Endothelial cell of umbilical vein (primary cell): ENCODE measurements around the gene BABAM1. TPM values are rescaled to one million over a fixed set of nuclear protein-coding genes. Genes with fewer than 3 reads are reported as not detected.

Source experiments
- BruUV-seq: library from RNA; stranded (reverse); fragments of 400-500 nt; replicated peaks from 2 replicates; lab custom pipeline; 2021; lab: Mats Ljungman, UMichigan
- CTCF ChIA-PET: fragments of 300-600, 350-600 bp; sonication (Branson Sonifier 250); formaldehyde crosslinking; loops from one replicate; lab custom pipeline; 2021; ENCODE audit warnings: antibody characterized with exemption, inconsistent platforms; lab: Charles Lee
- POLR2A ChIA-PET: fragments of 300-600, 350-600 bp; sonication (Branson Sonifier 250); formaldehyde crosslinking; loops from one replicate; lab custom pipeline; 2021; ENCODE audit warnings: antibody characterized with exemption, inconsistent platforms; lab: Charles Lee
- DNase-seq: peaks from one replicate; pipeline ENCODE4 v3.0.0-alpha.2; 2011; ENCODE audit warnings: low read depth, low spot score
- FAIRE-seq: peaks from 2 replicates; lab custom pipeline; 2011; peaks lifted over from hg19 to GRCh38; lab: Jason Lieb, UNC
- H2AFZ ChIP-seq: 2 replicates; pipeline ENCODE4 v1.6.0; 2012; ENCODE audit warnings: low read depth, low read length, control low read depth, inconsistent platforms
- H3K27ac ChIP-seq: 2 replicates; pipeline ENCODE4 v1.5.1; 2011; ENCODE audit warnings: low read depth, mild to moderate bottlenecking, control low read depth, low read length, moderate library complexity; ENCODE audit not compliant: insufficient read depth
- H3K27me3 ChIP-seq, 2 experiments: 2 replicates each; pipeline versions ENCODE4 v1.6.0 to v1.6.1; 2011; ENCODE audit warnings: low read length in 2 of 2, mixed read lengths in 1 of 2; ENCODE audit not compliant: control insufficient read depth in 2 of 2, insufficient read depth in 2 of 2
- H3K36me3 ChIP-seq, 2 experiments: 2 replicates in 1 of 2; 3 replicates in 1 of 2; pipeline ENCODE4 v1.5.1; 2011; ENCODE audit warnings: low read length in 2 of 2, mild to moderate bottlenecking in 1 of 2, moderate library complexity in 1 of 2; ENCODE audit not compliant: control insufficient read depth in 2 of 2, insufficient read depth in 2 of 2; ENCODE audit errors: extremely low read depth in 1 of 2
- H3K4me1 ChIP-seq: 3 replicates; pipeline ENCODE4 v1.5.1; 2011; ENCODE audit warnings: mild to moderate bottlenecking, low read length; ENCODE audit not compliant: control insufficient read depth, insufficient read depth; ENCODE audit errors: extremely low read depth
- H3K4me2 ChIP-seq: 2 replicates; pipeline ENCODE4 v1.6.1; 2011; ENCODE audit warnings: low read length, control low read depth, mixed read lengths; ENCODE audit not compliant: insufficient read depth
- H3K4me3 ChIP-seq, 3 experiments: fragments of 200-600 bp in 1 of 3; sonication (generic), shearing (Covaris generic) in 1 of 3; replicated peaks in 1 of 3; 2 replicates each; pipeline ENCODE4 v1.5.1; 2011 to 2016; ENCODE audit warnings: control low read depth in 3 of 3, low read length in 3 of 3, mild to moderate bottlenecking in 2 of 3, inconsistent platforms in 1 of 3, low read depth in 1 of 3, moderate library complexity in 1 of 3; ENCODE audit not compliant: insufficient read depth in 1 of 3
- H3K79me2 ChIP-seq: 2 replicates; pipeline ENCODE4 v1.6.0; 2012; ENCODE audit warnings: low read length, inconsistent platforms; ENCODE audit not compliant: control insufficient read depth, insufficient read depth
- H3K9ac ChIP-seq: replicated peaks from 2 replicates; pipeline ENCODE3; 2011; ENCODE audit warnings: low read length, control low read depth; ENCODE audit not compliant: insufficient read depth; ENCODE audit errors: extremely low read depth
- H3K9me1 ChIP-seq: replicated peaks from 3 replicates; pipeline ENCODE4 v1.6.0; 2011; ENCODE audit warnings: mild to moderate bottlenecking, low read length; ENCODE audit not compliant: control insufficient read depth, insufficient read depth; ENCODE audit errors: extremely low read depth
- H3K9me3 ChIP-seq: replicated peaks from 2 replicates; pipeline ENCODE4 v1.5.1; 2012; ENCODE audit warnings: low read length, inconsistent platforms; ENCODE audit not compliant: control insufficient read depth, insufficient read depth
- H4K20me1 ChIP-seq: replicated peaks from 2 replicates; pipeline ENCODE3; 2011; ENCODE audit warnings: mild to moderate bottlenecking, low read length; ENCODE audit not compliant: control insufficient read depth, insufficient read depth; ENCODE audit errors: extremely low read depth
- CTCF ChIP-seq, 2 donors: IDR thresholded peaks; 1 replicate in 1 of 2; 2 replicates in 1 of 2; pipeline ENCODE4 v1.5.1; 2011; ENCODE audit warnings: low read length in 2 of 2, mild to moderate bottlenecking in 2 of 2, moderate library complexity in 2 of 2, control low read depth in 1 of 2, inconsistent platforms in 1 of 2, low read depth in 1 of 2; ENCODE audit not compliant: insufficient read depth in 1 of 2; ENCODE audit errors: extremely low read depth in 1 of 2
- EZH2 ChIP-seq: IDR thresholded peaks from 2 replicates; pipeline ENCODE4 v1.6.1; 2012; ENCODE audit warnings: borderline replicate concordance, low read depth, mild to moderate bottlenecking, moderate library complexity, low read length, inconsistent platforms; ENCODE audit not compliant: severe bottlenecking
- FOS ChIP-seq: IDR thresholded peaks from 2 replicates; pipeline ENCODE4 v1.6.1; 2011; ENCODE audit warnings: mild to moderate bottlenecking, low read length, moderate library complexity, borderline replicate concordance; ENCODE audit not compliant: insufficient read depth
- GATA2 ChIP-seq: IDR thresholded peaks from 2 replicates; pipeline ENCODE4 v1.7.0; 2011; ENCODE audit warnings: low read depth, mild to moderate bottlenecking, moderate library complexity, mixed read lengths, low read length; ENCODE audit not compliant: insufficient read length, insufficient read depth
- JUN ChIP-seq: IDR thresholded peaks from 2 replicates; pipeline ENCODE4 v1.6.1; 2011; ENCODE audit warnings: borderline replicate concordance, low read depth; ENCODE audit not compliant: insufficient read length, insufficient read depth
- MAX ChIP-seq: IDR thresholded peaks from 2 replicates; pipeline ENCODE4 v1.6.1; 2011; ENCODE audit not compliant: insufficient read depth, insufficient read length
- POLR2A ChIP-seq: IDR thresholded peaks from 2 replicates; pipeline ENCODE4 v1.6.1; 2012; ENCODE audit warnings: low read depth, mild to moderate bottlenecking, control low read depth, low read length
- POLR2AphosphoS5 ChIP-seq: IDR thresholded peaks from 2 replicates; pipeline ENCODE4 v1.6.1; 2012; ENCODE audit warnings: low read depth, mild to moderate bottlenecking, control low read depth, low read length, moderate library complexity; ENCODE audit not compliant: insufficient read depth
- dilution Hi-C: fragments of 300-500 bp; cut with MboI; formaldehyde crosslinking; loops from one replicate; pipeline ENCODE4 v1.15.0; 2019; ENCODE audit warnings: low sequenced_read_pairs; ENCODE audit not compliant: extremely low pct_ligation_motif_present
- intact Hi-C: fragments of 100-400 bp; cut with micrococcal nuclease; formaldehyde crosslinking; loops from one replicate; pipeline ENCODE4 v1.10.0; 2022
- polyA plus RNA-seq, 4 experiments: library from polyadenylated mRNA; depleted of rRNA in 3 of 4; stranded (reverse) in 3 of 4; unstranded in 1 of 4; fragments of >200 nt; gene quantifications; 2 replicates each; pipeline versions ENCODE4 v1.2.1 to v1.2.3, GENCODE V29; 2011 to 2012; ENCODE audit warnings: missing spikeins in 1 of 4
- total RNA-seq: library from RNA; stranded (reverse); gene quantifications from 2 replicates; pipeline ENCODE4 v1.2.3, GENCODE V29; 2021

The BABAM1 gene
- total and polyA plus RNA-seq, 2 donors (not counting 3 experiments of a cell fraction or from before 2014, with no cell fraction given): 118 to 140 TPM

- intact Hi-C loops (no loop called here), dilution Hi-C loops (no loop called here)
- FAIRE-seq (no peak), DNase-seq (no peak)
- Histone ChIP-seq H3K36me3 (peaks cover 13 to 29% of the 10 kb centered on the region in 2 experiments), H4K20me1 (no peaks in the 10 kb centered on the region), H3K4me2 (no peak overlapping the region), H3K27me3 (no peaks in the 10 kb centered on the region), H2AFZ (no peak overlapping the region), H3K4me3 (no peak overlapping the region), H3K9ac (no peak overlapping the region), H3K9me3 (no peaks in the 10 kb centered on the region), H3K4me1 (no peaks in the 10 kb centered on the region), H3K27ac (no peak overlapping the region), H3K9me1 (no peaks in the 10 kb centered on the region), H3K79me2 (no peaks in the 10 kb centered on the region)
- ChIA-PET POLR2A (no interaction called here), CTCF (no interaction called here)
- TF ChIP-seq POLR2AphosphoS5 (no peak), CTCF (IDR thresholded peaks at IDR 0.05; ENCODE audit: extremely low read depth in 1 of 2, insufficient read depth in 1 of 2, low read depth in 1 of 2, low read length in 2 of 2) (no peak), MAX (no peak), POLR2A (no peak)
- BruUV-seq: no TSS peak
Measured at GRCh38 chr19:17318966-17319365, 51.7 kb downstream of the BABAM1 start.

GRCh38 chr19:17319473-17320238, 52.4 kb downstream of the BABAM1 start:
- TSS peak; percentile 38 for BruUV-seq
- H3K9me3 ChIP-seq: no peaks in the 10 kb centered on the region
- intact Hi-C loops: no loop called here
- no peak overlapping the region for H3K27ac ChIP-seq
- H2AFZ ChIP-seq: no peak overlapping the region
- POLR2A ChIA-PET: no interaction called here
- H3K9ac ChIP-seq: no peak overlapping the region
- H3K4me2 ChIP-seq: no peak overlapping the region
- CTCF ChIA-PET: no interaction called here
- no peak for DNase-seq
- no peaks in the 10 kb centered on the region for H3K4me1 ChIP-seq
- H3K9me1 ChIP-seq: no peaks in the 10 kb centered on the region
- dilution Hi-C loops: no loop called here
- H3K36me3 ChIP-seq: peaks cover 6 to 24% of the 10 kb centered on the region in 2 experiments
- H4K20me1 ChIP-seq: no peaks in the 10 kb centered on the region
- no peaks in the 10 kb centered on the region for H3K27me3 ChIP-seq
- no peak for FAIRE-seq
- H3K4me3 ChIP-seq: no peak overlapping the region
- TF ChIP-seq JUN (no peak), GATA2 (no peak), POLR2AphosphoS5 (no peak), POLR2A (no peak), MAX (no peak), EZH2 (no peak), FOS (no peak), CTCF (IDR thresholded peaks at IDR 0.05; ENCODE audit: extremely low read depth in 1 of 2, insufficient read depth in 1 of 2, low read depth in 1 of 2, low read length in 2 of 2) (no peak)
- H3K79me2 ChIP-seq: no peaks in the 10 kb centered on the region
